HCT116 (cell line): Measurements from ENCODE around the gene C14orf180. TPM values are rescaled to one million over a fixed set of nuclear protein-coding genes. Genes with fewer than 3 reads are reported as not detected.

Experiments
- ATAC-seq: fragments of 200-7000 bp; cut with Tn5 transposase; 2 replicates; pipeline ENCODE4 v1.9.1; 2020; ENCODE audit warnings: mild to moderate bottlenecking, moderate library complexity
- BruUV-seq: library from RNA; stranded (reverse); fragments of 400-500 nt; replicated peaks from 2 replicates; lab custom pipeline; 2021; lab: Mats Ljungman, UMichigan
- CTCF ChIA-PET: fragments of 300-600 bp; sonication (Branson Sonifier 250); formaldehyde crosslinking; loops from one replicate; lab custom pipeline; 2021; ENCODE audit warnings: antibody characterized with exemption; lab: Charles Lee
- POLR2A ChIA-PET: fragments of 300-600, 350-600 bp; sonication (Branson Sonifier 250); formaldehyde crosslinking; loops from one replicate; lab custom pipeline; 2021; ENCODE audit warnings: antibody characterized with exemption; lab: Charles Lee
- RAD21 ChIA-PET, 2 experiments: fragments of 300-600 bp; sonication (Branson Sonifier 250); formaldehyde crosslinking; loops; one replicate each; lab custom pipeline; 2023; ENCODE audit warnings: low total read pairs in 2 of 2; ENCODE audit not compliant: uncharacterized antibody in 2 of 2, unreplicated experiment in 2 of 2, low non-redundant PET in 1 of 2; lab: Charles Lee
- DNase-seq: peaks from one replicate; pipeline ENCODE4 v3.0.0-alpha.2; 2010; ENCODE audit warnings: low read depth, low spot score
- H2AFZ ChIP-seq: fragments of 200-600 bp; shearing (Covaris generic), sonication (generic); 2 replicates; pipeline ENCODE4 v1.6.1; 2017; ENCODE audit warnings: low read depth, mixed run types, mixed read lengths, antibody characterized with exemption, low read length; ENCODE audit not compliant: poor library complexity, severe bottlenecking
- H3K27ac ChIP-seq: 2 replicates; pipeline ENCODE4 v1.5.1; 2012; ENCODE audit warnings: low read depth, low read length
- H3K27me3 ChIP-seq: fragments of 200-600 bp; sonication (generic); 2 replicates; pipeline ENCODE4 v1.6.1; 2016; ENCODE audit warnings: mixed run types, low read length, mixed read lengths; ENCODE audit not compliant: insufficient read depth
- H3K36me3 ChIP-seq, 2 experiments: fragments of 200-500 bp in 1 of 2; fragments of 200-600 bp in 1 of 2; sonication (Bioruptor generic) in 1 of 2; sonication (generic) in 1 of 2; 2 replicates each; pipeline versions ENCODE4 v1.5.1 to v1.6.1; 2014 to 2016; ENCODE audit warnings: low read length in 2 of 2, inconsistent platforms in 1 of 2, mixed read lengths in 1 of 2, mixed run types in 1 of 2; ENCODE audit not compliant: insufficient read depth in 2 of 2, control insufficient read depth in 1 of 2
- H3K4me1 ChIP-seq, 2 experiments: fragments of 200-600 bp in 1 of 2; sonication (generic) in 1 of 2; 2 replicates each; pipeline versions ENCODE4 v1.5.1 to v1.6.1; 2012 to 2017; ENCODE audit warnings: low read length in 2 of 2, inconsistent platforms in 1 of 2, mild to moderate bottlenecking in 1 of 2, mixed read lengths in 1 of 2, mixed run types in 1 of 2, moderate library complexity in 1 of 2; ENCODE audit not compliant: insufficient read depth in 2 of 2, control insufficient read depth in 1 of 2
- H3K4me2 ChIP-seq: fragments of 200-600 bp; sonication (generic); 2 replicates; pipeline ENCODE4 v1.6.1; 2017; ENCODE audit warnings: mixed run types, low read length, mixed read lengths
- H3K4me3 ChIP-seq, 2 experiments: fragments of 200-600 bp in 1 of 2; sonication (generic) in 1 of 2; replicated peaks in 1 of 2; 2 replicates each; pipeline ENCODE4 v1.5.1; 2011 to 2016; ENCODE audit warnings: low read length in 2 of 2, control low read depth in 1 of 2, low read depth in 1 of 2, mild to moderate bottlenecking in 1 of 2, mixed read lengths in 1 of 2, mixed run types in 1 of 2
- H3K79me2 ChIP-seq: fragments of 200-600 bp; sonication (generic); 2 replicates; pipeline ENCODE4 v1.6.1; 2017; ENCODE audit warnings: mild to moderate bottlenecking, mixed run types, low read length, moderate library complexity, mixed read lengths; ENCODE audit not compliant: insufficient read depth
- H3K9ac ChIP-seq: fragments of 200-600 bp; sonication (generic); 2 replicates; pipeline ENCODE4 v1.6.1; 2016; ENCODE audit warnings: low read length, mixed read lengths
- H3K9me2 ChIP-seq: fragments of 200-600 bp; sonication (generic), shearing (Covaris generic); 2 replicates; pipeline ENCODE4 v1.6.1; 2017; ENCODE audit warnings: mixed run types, mild to moderate bottlenecking, moderate library complexity; ENCODE audit not compliant: insufficient read depth
- H3K9me3 ChIP-seq, 2 experiments: fragments of 200-500 bp in 1 of 2; fragments of 200-600 bp in 1 of 2; sonication (Bioruptor generic) in 1 of 2; sonication (generic) in 1 of 2; 2 replicates each; pipeline ENCODE4 v1.6.1; 2014 to 2017; ENCODE audit warnings: low read length in 2 of 2, mixed read lengths in 2 of 2, inconsistent platforms in 1 of 2, low read depth in 1 of 2, mild to moderate bottlenecking in 1 of 2, mixed run types in 1 of 2, moderate library complexity in 1 of 2; ENCODE audit not compliant: control insufficient read depth in 1 of 2, insufficient read depth in 1 of 2
- H4K20me1 ChIP-seq: fragments of 200-600 bp; sonication (generic), shearing (Covaris generic); 2 replicates; pipeline ENCODE4 v1.6.1; 2017; ENCODE audit warnings: mixed run types, mild to moderate bottlenecking, moderate library complexity; ENCODE audit not compliant: insufficient read depth
- CBX3 ChIP-seq: IDR thresholded peaks from 2 replicates; pipeline ENCODE4 v1.6.1; 2012; ENCODE audit warnings: low read depth
- CEBPB ChIP-seq: IDR thresholded peaks from 2 replicates; pipeline ENCODE4 v1.6.1; 2012; ENCODE audit warnings: low read depth
- EGR1 ChIP-seq: IDR thresholded peaks from 2 replicates; pipeline ENCODE4 v1.6.1; 2012; ENCODE audit warnings: low read depth
- ELF1 ChIP-seq: IDR thresholded peaks from 2 replicates; pipeline ENCODE4 v1.6.1; 2012; ENCODE audit warnings: low read depth, borderline replicate concordance
- EZH2 ChIP-seq: fragments of 200-600 bp; sonication (generic); IDR thresholded peaks from 2 replicates; pipeline ENCODE4 v1.6.1; 2017; ENCODE audit warnings: antibody characterized with exemption, mixed run types
- EZH2phosphoT487 ChIP-seq: fragments of 200-600 bp; IDR thresholded peaks from 2 replicates; pipeline ENCODE4 v1.6.1; 2018; ENCODE audit warnings: antibody characterized with exemption, borderline replicate concordance
- FOSL1 ChIP-seq: IDR thresholded peaks from 2 replicates; pipeline ENCODE4 v1.6.1; 2012; ENCODE audit warnings: low read depth
- JUND ChIP-seq: IDR thresholded peaks from 2 replicates; pipeline ENCODE4 v1.6.1; 2012
- POLR2A ChIP-seq: IDR thresholded peaks from 2 replicates; pipeline ENCODE4 v1.7.0; 2011; ENCODE audit warnings: borderline replicate concordance; ENCODE audit not compliant: insufficient read depth, insufficient read length; ENCODE audit errors: extremely low read depth
- POLR2AphosphoS5 ChIP-seq: IDR thresholded peaks from 2 replicates; pipeline ENCODE4 v1.6.1; 2011; ENCODE audit warnings: mild to moderate bottlenecking, low read depth, low read length, moderate library complexity
- RAD21 ChIP-seq: IDR thresholded peaks from 2 replicates; pipeline ENCODE4 v1.6.1; 2012; ENCODE audit warnings: low read depth, mild to moderate bottlenecking
- SIN3A ChIP-seq: IDR thresholded peaks from 2 replicates; pipeline ENCODE4 v1.6.1; 2012; ENCODE audit warnings: low read depth
- SP1 ChIP-seq: IDR thresholded peaks from 2 replicates; pipeline ENCODE4 v1.6.1; 2012; ENCODE audit warnings: low read depth
- SRF ChIP-seq: IDR thresholded peaks from 2 replicates; pipeline ENCODE4 v1.6.1; 2012; ENCODE audit warnings: low read depth
- ZNF274 ChIP-seq: fragments of 200-500 bp; sonication (Bioruptor generic); IDR thresholded peaks from 2 replicates; pipeline ENCODE4 v1.6.1; 2014; ENCODE audit warnings: mild to moderate bottlenecking, low read depth, low read length, inconsistent platforms
- intact Hi-C: fragments of 100-400 bp; cut with micrococcal nuclease; formaldehyde crosslinking; loops from 2 replicates; pipeline ENCODE4 v1.10.0; 2022
- total RNA-seq: library from RNA; stranded (reverse); gene quantifications from one replicate; pipeline ENCODE4 v1.2.1, GENCODE V29; 2021; ENCODE audit not compliant: unreplicated experiment
- TF ChIP-seq, protein P1 (sequence below): IDR thresholded peaks from 2 replicates; pipeline ENCODE4 v1.6.1; 2011; ENCODE audit warnings: mild to moderate bottlenecking, low read length, moderate library complexity; ENCODE audit not compliant: insufficient replicate concordance; ENCODE audit errors: extremely low read depth
- TF ChIP-seq, protein P2 (sequence below): IDR thresholded peaks from 2 replicates; pipeline ENCODE4 v1.6.1; 2012
- TF ChIP-seq, protein P3 (sequence below), 3 experiments: fragments of 200-600 bp in 1 of 3; sonication (generic) in 1 of 3; IDR thresholded peaks in 2 of 3; conservative IDR thresholded peaks in 1 of 3; 2 replicates each; pipeline ENCODE4 v1.5.1; 2012 to 2017; ENCODE audit warnings: low read depth in 2 of 3, low read length in 2 of 3, antibody characterized with exemption in 1 of 3, borderline replicate concordance in 1 of 3, control low read depth in 1 of 3, mild to moderate bottlenecking in 1 of 3, mixed read lengths in 1 of 3, mixed run types in 1 of 3, moderate library complexity in 1 of 3; ENCODE audit not compliant: insufficient read depth in 1 of 3
- TF ChIP-seq, protein P4 (sequence below): IDR thresholded peaks from 2 replicates; pipeline ENCODE4 v1.6.1; 2012; ENCODE audit warnings: low read depth

Gene C14orf180
- total RNA-seq, 1 experiment from 2014 or later, result not detected

DNA sequence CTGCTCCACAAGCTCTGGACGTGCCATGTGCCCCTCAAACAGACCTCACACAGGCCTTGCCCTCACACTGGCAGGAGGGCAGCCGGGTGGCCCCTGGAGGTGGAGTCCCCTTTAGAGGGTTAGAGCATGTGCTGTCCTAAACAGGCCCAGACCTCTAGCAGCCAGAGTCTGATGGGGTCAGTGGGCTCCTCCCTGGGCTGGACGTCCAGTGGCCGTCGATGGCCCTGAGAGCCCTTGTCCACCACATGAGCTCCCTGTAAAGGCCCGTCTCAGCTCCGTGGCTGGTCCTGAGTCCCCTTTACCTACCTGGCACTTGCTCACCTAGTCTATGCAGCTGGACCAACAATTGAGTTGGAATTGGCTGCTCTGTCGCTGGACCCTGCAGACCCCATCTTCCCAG lies 21.2 kb downstream of the C14orf180 start:
- Histone ChIP-seq H3K4me1 (no peaks in the 10 kb centered on the region), H3K9ac (no peak overlapping the region), H3K27ac (no peak overlapping the region), H3K36me3 (no peaks in the 10 kb centered on the region), H3K79me2 (no peaks in the 10 kb centered on the region), H3K9me3 (no peaks in the 10 kb centered on the region), H4K20me1 (no peaks in the 10 kb centered on the region), H2AFZ (no peak overlapping the region), H3K27me3 (no peaks in the 10 kb centered on the region; the same call in 1 of the 2 replicates), H3K4me3 (no peak overlapping the region), H3K4me2 (no peak overlapping the region), H3K9me2 (no peaks in the 10 kb centered on the region)
- BruUV-seq, result no TSS peak
- ChIA-PET POLR2A (no interaction called here), RAD21 (no interaction called here), CTCF (no interaction called here)
- ATAC-seq (no peak), DNase-seq (no peak)
- intact Hi-C loops, result no loop called here
- no peak for TF ChIP-seq CEBPB
- TF ChIP-seq, protein P1, sequence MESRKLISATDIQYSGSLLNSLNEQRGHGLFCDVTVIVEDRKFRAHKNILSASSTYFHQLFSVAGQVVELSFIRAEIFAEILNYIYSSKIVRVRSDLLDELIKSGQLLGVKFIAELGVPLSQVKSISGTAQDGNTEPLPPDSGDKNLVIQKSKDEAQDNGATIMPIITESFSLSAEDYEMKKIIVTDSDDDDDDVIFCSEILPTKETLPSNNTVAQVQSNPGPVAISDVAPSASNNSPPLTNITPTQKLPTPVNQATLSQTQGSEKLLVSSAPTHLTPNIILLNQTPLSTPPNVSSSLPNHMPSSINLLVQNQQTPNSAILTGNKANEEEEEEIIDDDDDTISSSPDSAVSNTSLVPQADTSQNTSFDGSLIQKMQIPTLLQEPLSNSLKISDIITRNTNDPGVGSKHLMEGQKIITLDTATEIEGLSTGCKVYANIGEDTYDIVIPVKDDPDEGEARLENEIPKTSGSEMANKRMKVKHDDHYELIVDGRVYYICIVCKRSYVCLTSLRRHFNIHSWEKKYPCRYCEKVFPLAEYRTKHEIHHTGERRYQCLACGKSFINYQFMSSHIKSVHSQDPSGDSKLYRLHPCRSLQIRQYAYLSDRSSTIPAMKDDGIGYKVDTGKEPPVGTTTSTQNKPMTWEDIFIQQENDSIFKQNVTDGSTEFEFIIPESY, result no peak
- TF ChIP-seq, protein P2, sequence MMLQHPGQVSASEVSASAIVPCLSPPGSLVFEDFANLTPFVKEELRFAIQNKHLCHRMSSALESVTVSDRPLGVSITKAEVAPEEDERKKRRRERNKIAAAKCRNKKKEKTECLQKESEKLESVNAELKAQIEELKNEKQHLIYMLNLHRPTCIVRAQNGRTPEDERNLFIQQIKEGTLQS, result no peak
- TF ChIP-seq FOSL1, result no peak
- TF ChIP-seq, protein P3, sequence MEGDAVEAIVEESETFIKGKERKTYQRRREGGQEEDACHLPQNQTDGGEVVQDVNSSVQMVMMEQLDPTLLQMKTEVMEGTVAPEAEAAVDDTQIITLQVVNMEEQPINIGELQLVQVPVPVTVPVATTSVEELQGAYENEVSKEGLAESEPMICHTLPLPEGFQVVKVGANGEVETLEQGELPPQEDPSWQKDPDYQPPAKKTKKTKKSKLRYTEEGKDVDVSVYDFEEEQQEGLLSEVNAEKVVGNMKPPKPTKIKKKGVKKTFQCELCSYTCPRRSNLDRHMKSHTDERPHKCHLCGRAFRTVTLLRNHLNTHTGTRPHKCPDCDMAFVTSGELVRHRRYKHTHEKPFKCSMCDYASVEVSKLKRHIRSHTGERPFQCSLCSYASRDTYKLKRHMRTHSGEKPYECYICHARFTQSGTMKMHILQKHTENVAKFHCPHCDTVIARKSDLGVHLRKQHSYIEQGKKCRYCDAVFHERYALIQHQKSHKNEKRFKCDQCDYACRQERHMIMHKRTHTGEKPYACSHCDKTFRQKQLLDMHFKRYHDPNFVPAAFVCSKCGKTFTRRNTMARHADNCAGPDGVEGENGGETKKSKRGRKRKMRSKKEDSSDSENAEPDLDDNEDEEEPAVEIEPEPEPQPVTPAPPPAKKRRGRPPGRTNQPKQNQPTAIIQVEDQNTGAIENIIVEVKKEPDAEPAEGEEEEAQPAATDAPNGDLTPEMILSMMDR (IDR thresholded peaks at IDR 0.05 in 2 of 3, conservative IDR thresholded peaks at IDR 0.05 in 1 of 3; ENCODE audit: borderline replicate concordance in 1 of 3, insufficient read depth in 1 of 3, low read depth in 2 of 3, low read length in 2 of 3), result no peak
- TF ChIP-seq EZH2phosphoT487, result no peak
- no peak for TF ChIP-seq SP1
- no peak for TF ChIP-seq CBX3
- TF ChIP-seq POLR2A, result no peak
- no peak for TF ChIP-seq EGR1
- no peak for TF ChIP-seq SIN3A
- no peak for TF ChIP-seq RAD21
- TF ChIP-seq ELF1, result no peak
- TF ChIP-seq POLR2AphosphoS5, result no peak
- TF ChIP-seq JUND, result no peak
- no peak for TF ChIP-seq ZNF274
- TF ChIP-seq, protein P4, sequence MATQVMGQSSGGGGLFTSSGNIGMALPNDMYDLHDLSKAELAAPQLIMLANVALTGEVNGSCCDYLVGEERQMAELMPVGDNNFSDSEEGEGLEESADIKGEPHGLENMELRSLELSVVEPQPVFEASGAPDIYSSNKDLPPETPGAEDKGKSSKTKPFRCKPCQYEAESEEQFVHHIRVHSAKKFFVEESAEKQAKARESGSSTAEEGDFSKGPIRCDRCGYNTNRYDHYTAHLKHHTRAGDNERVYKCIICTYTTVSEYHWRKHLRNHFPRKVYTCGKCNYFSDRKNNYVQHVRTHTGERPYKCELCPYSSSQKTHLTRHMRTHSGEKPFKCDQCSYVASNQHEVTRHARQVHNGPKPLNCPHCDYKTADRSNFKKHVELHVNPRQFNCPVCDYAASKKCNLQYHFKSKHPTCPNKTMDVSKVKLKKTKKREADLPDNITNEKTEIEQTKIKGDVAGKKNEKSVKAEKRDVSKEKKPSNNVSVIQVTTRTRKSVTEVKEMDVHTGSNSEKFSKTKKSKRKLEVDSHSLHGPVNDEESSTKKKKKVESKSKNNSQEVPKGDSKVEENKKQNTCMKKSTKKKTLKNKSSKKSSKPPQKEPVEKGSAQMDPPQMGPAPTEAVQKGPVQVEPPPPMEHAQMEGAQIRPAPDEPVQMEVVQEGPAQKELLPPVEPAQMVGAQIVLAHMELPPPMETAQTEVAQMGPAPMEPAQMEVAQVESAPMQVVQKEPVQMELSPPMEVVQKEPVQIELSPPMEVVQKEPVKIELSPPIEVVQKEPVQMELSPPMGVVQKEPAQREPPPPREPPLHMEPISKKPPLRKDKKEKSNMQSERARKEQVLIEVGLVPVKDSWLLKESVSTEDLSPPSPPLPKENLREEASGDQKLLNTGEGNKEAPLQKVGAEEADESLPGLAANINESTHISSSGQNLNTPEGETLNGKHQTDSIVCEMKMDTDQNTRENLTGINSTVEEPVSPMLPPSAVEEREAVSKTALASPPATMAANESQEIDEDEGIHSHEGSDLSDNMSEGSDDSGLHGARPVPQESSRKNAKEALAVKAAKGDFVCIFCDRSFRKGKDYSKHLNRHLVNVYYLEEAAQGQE, result no peak
- no peak for TF ChIP-seq EZH2
- no peak for TF ChIP-seq SRF
